HAP-1 (cell line): ENCODE measurements around the gene FBL.

Experiments used
- DNase-seq, 2 experiments: peaks; one replicate each; pipeline ENCODE4 v3.0.0-alpha.2; 2016 to 2020; ENCODE audit warnings: low spot score in 2 of 2
- H3K27me3 ChIP-seq: fragments of 250-450 bp; sonication (Bioruptor Pico); 2 replicates; pipeline ENCODE4 v1.5.1; 2020; ENCODE audit warnings: low read depth, mild to moderate bottlenecking, moderate library complexity
- H3K36me3 ChIP-seq: fragments of 250-450 bp; sonication (Bioruptor Pico); replicated peaks from 2 replicates; pipeline ENCODE4 v1.5.1; 2020; ENCODE audit warnings: mild to moderate bottlenecking
- H3K4me1 ChIP-seq: fragments of 250-450 bp; sonication (Bioruptor Pico); 2 replicates; pipeline ENCODE4 v1.5.1; 2020; ENCODE audit warnings: mild to moderate bottlenecking
- H3K4me3 ChIP-seq: fragments of 250-450 bp; sonication (Bioruptor Pico); 2 replicates; pipeline ENCODE4 v1.5.1; 2020; ENCODE audit warnings: mild to moderate bottlenecking, moderate library complexity
- H3K9me3 ChIP-seq: fragments of 250-450 bp; sonication (Bioruptor Pico); 2 replicates; pipeline ENCODE4 v1.5.1; 2020; ENCODE audit warnings: mild to moderate bottlenecking, moderate library complexity
- in situ Hi-C: fragments of 300-500 bp; cut with MboI; formaldehyde crosslinking; loops from 3 replicates; pipeline ENCODE4 v1.14.3; 2020; ENCODE audit warnings: low sequenced_read_pairs, inconsistent platforms, mixed read lengths

The FBL gene

DNA sequence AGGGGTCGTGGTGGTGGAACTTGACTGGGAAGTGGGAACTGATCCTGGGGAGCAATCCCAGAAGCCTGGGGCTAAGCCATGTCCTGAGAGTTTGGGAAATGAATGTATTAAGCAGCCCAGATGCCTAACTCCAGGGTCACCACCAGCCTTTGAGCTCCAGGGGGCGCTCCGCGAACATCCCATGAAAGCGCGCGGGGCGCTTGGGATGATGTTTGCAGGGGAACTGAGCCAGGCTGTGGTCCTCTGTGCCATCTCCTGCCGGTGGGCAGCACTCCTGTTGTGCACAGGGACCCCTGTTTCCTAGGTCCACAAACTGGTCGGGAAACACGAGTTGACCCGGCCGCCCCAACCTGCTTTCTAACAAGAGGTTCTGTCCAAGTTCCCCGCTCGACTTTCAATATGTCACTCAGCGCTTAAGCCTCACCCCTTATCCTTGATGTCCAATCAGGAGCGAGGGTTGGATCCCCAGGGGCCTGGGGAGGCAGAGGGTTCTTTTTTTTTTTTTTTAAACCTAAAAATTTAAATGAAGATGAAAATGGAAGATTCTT is 53.1 kb downstream of the FBL start:
- Histone ChIP-seq H3K4me1 (no peaks in the 10 kb centered on the region), H3K4me3 (peak overlapping the region; percentile 29), H3K36me3 (no peaks in the 10 kb centered on the region), H3K27me3 (peaks cover 20% of the 10 kb centered on the region; the same call in 1 of the 2 replicates), H3K9me3 (peaks cover 2% of the 10 kb centered on the region; the same call in 1 of the 2 replicates)
- peak; percentile 55 to 83 for DNase-seq
- in situ Hi-C loops: no loop called here

DNA sequence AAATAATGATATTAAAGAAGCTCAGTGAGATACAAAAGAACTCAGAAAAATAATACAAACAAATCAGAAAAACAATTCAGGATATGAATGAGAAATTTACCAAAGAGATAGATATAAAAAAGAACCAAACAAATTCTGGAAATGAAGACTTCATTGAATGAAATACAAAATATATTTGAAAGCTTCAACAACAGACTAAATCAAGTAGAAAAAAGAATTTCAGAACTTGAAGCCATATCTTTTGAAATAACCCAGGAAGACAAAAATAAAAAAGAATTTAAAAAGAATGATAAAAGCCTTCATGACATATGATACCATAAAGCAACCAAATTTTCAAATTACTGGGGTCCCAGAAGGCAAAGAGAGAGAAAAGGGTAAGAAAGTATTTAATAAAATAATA is 57.9 kb downstream of the FBL start:
- in situ Hi-C loops: no loop called here
- DNase-seq: no peak
- Histone ChIP-seq H3K36me3 (no peaks in the 10 kb centered on the region), H3K9me3 (peaks cover 2% of the 10 kb centered on the region; the same call in 1 of the 2 replicates), H3K27me3 (no peaks in the 10 kb centered on the region), H3K4me1 (no peaks in the 10 kb centered on the region), H3K4me3 (no peak overlapping the region)
